ENCODE data around the gene UBR2.

DNA sequence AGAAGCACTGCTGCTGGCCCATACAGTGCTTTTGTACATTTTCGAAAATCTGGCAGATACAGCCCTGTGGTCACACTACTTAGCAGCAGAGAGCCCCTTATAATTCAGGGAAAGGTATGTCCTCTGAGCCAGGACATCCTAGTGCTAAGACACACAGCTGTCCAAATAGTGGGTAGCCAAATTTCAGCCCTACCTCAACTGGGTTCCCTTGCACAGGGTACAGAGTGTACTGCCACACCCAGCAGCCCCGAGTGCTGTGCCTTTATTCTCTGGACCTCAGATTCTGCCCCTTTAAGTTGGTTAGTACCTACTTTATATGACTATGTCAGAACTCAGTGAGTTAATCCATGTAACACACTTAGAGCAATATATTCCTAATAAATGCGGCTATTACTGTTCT, 111.0 kb downstream of the UBR2 start:
- TF ChIP-seq MXI1 (IDR thresholded peaks at IDR 0.05; ENCODE audit: borderline replicate concordance, low read depth, low read length) (no peak), POLR2A (IDR thresholded peaks at IDR 0.05; ENCODE audit: low read depth, low read length) (no peak), FOS (IDR thresholded peaks at IDR 0.05; ENCODE audit: low read depth, low read length) (no peak), RAD21 (IDR thresholded peaks at IDR 0.05; ENCODE audit: low read length) (no peak), MAFK (IDR thresholded peaks at IDR 0.05; ENCODE audit: low read depth, low read length) (no peak), CEBPB (IDR thresholded peaks at IDR 0.05; ENCODE audit: low read depth, low read length) (no peak), RFX5 (IDR thresholded peaks at IDR 0.05; ENCODE audit: low read depth, low read length) (no peak), BHLHE40 (IDR thresholded peaks at IDR 0.05; ENCODE audit: low read depth, low read length) (no peak)
- TF ChIP-seq, protein P1, sequence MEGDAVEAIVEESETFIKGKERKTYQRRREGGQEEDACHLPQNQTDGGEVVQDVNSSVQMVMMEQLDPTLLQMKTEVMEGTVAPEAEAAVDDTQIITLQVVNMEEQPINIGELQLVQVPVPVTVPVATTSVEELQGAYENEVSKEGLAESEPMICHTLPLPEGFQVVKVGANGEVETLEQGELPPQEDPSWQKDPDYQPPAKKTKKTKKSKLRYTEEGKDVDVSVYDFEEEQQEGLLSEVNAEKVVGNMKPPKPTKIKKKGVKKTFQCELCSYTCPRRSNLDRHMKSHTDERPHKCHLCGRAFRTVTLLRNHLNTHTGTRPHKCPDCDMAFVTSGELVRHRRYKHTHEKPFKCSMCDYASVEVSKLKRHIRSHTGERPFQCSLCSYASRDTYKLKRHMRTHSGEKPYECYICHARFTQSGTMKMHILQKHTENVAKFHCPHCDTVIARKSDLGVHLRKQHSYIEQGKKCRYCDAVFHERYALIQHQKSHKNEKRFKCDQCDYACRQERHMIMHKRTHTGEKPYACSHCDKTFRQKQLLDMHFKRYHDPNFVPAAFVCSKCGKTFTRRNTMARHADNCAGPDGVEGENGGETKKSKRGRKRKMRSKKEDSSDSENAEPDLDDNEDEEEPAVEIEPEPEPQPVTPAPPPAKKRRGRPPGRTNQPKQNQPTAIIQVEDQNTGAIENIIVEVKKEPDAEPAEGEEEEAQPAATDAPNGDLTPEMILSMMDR (conservative IDR thresholded peaks at IDR 0.05; ENCODE audit: low read depth, low read length), result no peak
- TF ChIP-seq, protein P2, sequence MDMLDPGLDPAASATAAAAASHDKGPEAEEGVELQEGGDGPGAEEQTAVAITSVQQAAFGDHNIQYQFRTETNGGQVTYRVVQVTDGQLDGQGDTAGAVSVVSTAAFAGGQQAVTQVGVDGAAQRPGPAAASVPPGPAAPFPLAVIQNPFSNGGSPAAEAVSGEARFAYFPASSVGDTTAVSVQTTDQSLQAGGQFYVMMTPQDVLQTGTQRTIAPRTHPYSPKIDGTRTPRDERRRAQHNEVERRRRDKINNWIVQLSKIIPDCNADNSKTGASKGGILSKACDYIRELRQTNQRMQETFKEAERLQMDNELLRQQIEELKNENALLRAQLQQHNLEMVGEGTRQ (IDR thresholded peaks at IDR 0.05; ENCODE audit: low read depth, low read length), result no peak
